Right cardiac atrium (tissue), 5 donors: ENCODE results near the gene MSANTD1. TPM values are rescaled to one million over a fixed set of nuclear protein-coding genes. Genes with fewer than 3 reads are reported as not detected.
A peak's percentile ranks its signal among the peaks of the same experiment; 100 is the strongest.

Experiments used
- ATAC-seq, 2 donors: fragments of 200-7000 bp; cut with Tn5 transposase; one replicate each; pipeline versions ENCODE4 v1.8.0 to v1.9.1; 2020; ENCODE audit warnings: moderate library complexity in 2 of 2, mild to moderate bottlenecking in 1 of 2
- DNase-seq, 3 donors: peaks; one replicate each; pipeline ENCODE4 v3.0.0-alpha.2; 2020
- H3K27ac ChIP-seq: one replicate; pipeline ENCODE4 v1.5.1; 2013; ENCODE audit warnings: mild to moderate bottlenecking, low read length, control low read depth, moderate library complexity
- H3K27me3 ChIP-seq: one replicate; pipeline ENCODE4 v1.6.1; 2013; ENCODE audit not compliant: control insufficient read depth, insufficient read depth
- H3K4me1 ChIP-seq: one replicate; pipeline ENCODE4 v1.6.1; 2013; ENCODE audit warnings: low read length; ENCODE audit not compliant: control insufficient read depth, insufficient read depth
- H3K4me3 ChIP-seq: one replicate; pipeline ENCODE4 v1.5.1; 2013; ENCODE audit warnings: low read length, control low read depth
- H3K9me3 ChIP-seq: one replicate; pipeline ENCODE4 v1.6.1; 2013; ENCODE audit warnings: low read length; ENCODE audit not compliant: control insufficient read depth
- WGBS: extraction: QIAGEN DNeasy Blood & Tissue Kit; methylation state at CpG from one replicate; pipeline ENCODE4 v1.1.7; 2013; 5-methylcytosine and 5-hydroxymethylcytosine counted together
- intact Hi-C, 4 donors: fragments of 100-400 bp; cut with DNase I; formaldehyde crosslinking; loops; one replicate each; pipeline versions ENCODE4 v1.11.0 to v1.14.0; 2022 to 2023
- polyA plus RNA-seq: library from polyadenylated mRNA; stranded (reverse); fragments of 200-250 nt; gene quantifications from one replicate; pipeline ENCODE4 v1.2.3, GENCODE V29; 2013
- total RNA-seq, 4 donors: library from RNA; stranded (reverse); fragmentation: NEBNext Ultra II Directional; extraction: Animal tissue kit (Norgen Biotek cat#: 25700); gene quantifications; one replicate each; pipeline ENCODE4 v1.2.1, GENCODE V29; 2021
- donor health status: healthy with polysubstance abuse.
- donor health status: DM: no; HTN: yes; CAD: no.
- donor health status: DM: no; HTN: no; CAD: no.
- donor health status: DM: no; HTN: yes; CAD: no; lungs with severe emphysema.
- donor health status: DM: yes; HTN: yes; CAD: no.

MSANTD1 gene
- total and polyA plus RNA-seq, 5 donors, result 0.20 to 0.40 (median 0.33) TPM

DNA sequence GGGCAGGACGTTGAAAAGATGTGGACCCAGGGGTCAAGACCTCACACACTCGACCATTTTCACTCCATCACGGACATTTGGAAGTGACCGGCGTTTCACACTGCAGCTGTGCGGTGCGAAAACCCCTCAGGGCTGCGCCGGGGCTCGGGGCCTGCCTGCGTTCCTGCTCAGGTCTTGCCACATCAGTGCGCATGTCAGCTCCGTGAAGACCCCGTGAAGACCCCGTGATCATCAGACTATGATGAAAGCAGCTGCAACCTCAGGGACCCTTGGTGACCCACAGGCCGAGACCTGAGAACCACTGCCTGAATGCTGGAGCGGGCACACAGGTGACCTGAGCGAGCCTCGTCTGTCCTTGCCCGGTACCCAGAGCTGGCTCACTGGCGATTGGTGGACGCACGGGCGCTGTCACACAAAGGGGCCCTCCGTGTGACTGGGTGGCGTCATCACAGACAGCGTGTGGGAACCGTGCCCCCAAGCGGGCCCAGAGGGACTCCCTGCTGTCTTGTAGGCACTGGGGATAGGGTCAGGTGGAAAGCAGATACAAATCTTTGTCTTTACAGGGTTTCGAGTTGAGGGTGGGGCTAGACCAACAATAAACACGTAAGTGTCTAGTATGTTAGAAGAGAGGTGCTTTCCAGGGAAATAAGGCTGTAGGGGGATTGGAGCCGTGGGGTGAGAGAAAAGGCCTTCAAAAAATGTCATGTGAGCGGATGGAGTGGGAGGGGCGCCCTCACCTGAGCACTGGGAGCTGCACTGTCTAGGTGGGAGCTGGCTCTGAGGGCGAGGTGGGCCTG lies 12.7 kb downstream of the MSANTD1 start:
- no peak overlapping the region for H3K27ac ChIP-seq
- no peaks in the 10 kb centered on the region for H3K27me3 ChIP-seq
- no peak overlapping the region for H3K4me3 ChIP-seq
- 90% methylated on average over 35 of the region's 35 CpGs for WGBS
- intact Hi-C loops, result no loop called here
- DNase-seq (peak in 1 of 3 donors; percentile 27), ATAC-seq (no peak)
- no peaks in the 10 kb centered on the region for H3K9me3 ChIP-seq
- H3K4me1 ChIP-seq, result no peaks in the 10 kb centered on the region

DNA sequence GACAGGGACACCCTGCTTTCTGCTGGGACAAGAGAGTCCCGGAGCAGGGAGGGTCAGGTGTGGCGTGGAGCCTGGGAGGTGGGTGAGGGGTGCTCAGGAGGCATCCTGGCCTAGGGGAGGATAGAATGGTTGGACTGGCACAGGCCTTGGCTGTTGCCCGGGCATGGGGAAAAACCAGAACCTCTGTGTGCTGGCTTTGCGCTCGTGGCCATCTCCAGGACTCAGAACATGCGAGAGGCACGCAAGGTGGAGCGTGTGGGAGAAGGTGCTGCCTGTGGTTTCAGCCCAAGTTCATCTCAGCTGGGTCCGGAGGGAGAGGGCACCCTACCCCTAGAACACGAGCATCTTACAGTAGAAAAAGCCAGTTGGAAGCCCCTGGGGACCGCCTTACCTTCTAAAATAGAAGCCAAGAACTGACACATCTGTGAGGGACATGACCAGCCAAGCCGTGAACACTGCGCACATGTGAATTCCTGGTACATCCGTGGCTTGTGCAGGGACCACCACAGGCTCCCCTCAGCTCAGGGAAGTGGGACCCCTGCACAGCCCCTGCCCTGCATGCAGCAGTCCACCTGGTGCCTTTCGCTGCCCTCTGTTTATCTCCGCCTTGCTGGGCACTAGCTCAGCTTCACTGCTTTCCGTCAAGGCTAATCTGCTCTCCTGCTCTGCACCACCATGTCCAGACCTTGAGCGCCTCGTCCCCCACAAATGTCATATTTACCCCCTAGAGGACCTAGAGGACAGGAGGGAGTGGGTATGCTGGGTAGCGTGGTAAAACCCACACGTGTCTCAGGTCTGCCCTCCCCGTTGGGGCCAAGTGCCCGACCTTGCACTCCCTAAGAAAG lies 13.5 kb downstream of the MSANTD1 start:
- Histone ChIP-seq H3K4me1 (no peaks in the 10 kb centered on the region), H3K27ac (no peak overlapping the region), H3K4me3 (no peak overlapping the region), H3K27me3 (no peaks in the 10 kb centered on the region), H3K9me3 (no peaks in the 10 kb centered on the region)
- ATAC-seq (peak in 1 of 2 donors; percentile 14), DNase-seq (peak in 1 of 3 donors; percentile 27)
- intact Hi-C loops, result no loop called here
- 89% methylated on average over 23 of the region's 23 CpGs for WGBS

DNA sequence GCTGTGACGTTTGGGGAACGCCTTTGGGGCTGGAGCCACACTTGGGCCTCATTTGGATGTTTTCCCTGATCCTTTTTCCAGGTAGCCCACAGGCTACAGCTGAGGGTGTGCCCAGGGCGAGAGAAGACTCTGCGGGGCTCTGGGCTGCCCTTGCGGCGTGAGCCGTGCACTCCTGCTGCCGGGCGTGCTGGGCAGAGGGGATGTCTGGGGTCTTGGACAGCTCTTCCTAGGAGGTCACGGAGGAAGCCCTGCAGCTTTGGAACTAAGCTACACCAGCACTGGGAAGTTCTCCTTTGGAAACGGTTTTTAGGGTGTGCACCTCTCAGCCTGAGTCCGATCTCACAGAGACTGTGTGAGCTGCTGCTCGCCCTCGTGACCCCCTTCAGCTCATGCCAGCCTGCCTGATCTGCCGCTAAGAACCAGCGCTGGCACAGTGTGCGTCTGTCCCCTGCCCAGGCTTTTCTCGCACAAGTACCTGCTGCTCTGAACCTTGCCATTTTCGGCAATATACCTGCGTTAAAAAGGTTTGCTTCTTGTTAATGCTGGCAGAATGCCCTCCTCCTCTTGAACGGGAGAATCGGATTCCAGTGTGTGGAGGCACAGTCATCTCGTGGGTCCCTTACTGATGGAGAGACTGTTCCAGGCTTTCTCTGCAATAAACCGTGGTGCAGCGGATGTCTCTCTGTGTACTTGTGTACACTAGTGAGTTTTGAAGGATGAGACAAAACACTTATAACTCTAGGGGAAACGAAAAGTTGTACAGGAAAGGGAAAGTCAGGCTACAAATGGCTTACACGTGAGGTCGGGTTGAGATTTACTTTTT lies 14.3 kb downstream of the MSANTD1 start:
- peak in 1 of 2 donors; percentile 30 for ATAC-seq
- H3K27ac ChIP-seq, result no peak overlapping the region
- 81% methylated on average over 28 of the region's 28 CpGs for WGBS

DNA sequence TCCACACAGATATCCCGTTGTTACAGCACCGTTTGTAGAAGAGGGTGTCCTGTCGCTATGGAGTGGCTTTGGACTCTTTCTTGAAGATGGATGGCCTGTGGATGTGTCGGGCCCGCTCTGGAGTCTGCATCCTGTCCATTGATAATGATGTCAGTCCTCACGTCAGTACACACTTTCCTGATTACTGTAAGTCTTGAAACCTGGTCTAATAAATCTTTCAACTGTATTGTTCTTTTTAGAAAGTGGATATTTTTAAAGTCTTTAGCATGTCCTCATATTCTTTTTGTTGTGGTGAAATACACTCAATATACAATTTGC lies 14.9 kb downstream of the MSANTD1 start:
- H3K4me3 ChIP-seq, result no peak overlapping the region
- no peak overlapping the region for H3K27ac ChIP-seq
- DNase-seq (no peak), ATAC-seq (no peak)
- 57% methylated on average over 6 of the region's 6 CpGs for WGBS
- H3K9me3 ChIP-seq, result no peaks in the 10 kb centered on the region
- H3K27me3 ChIP-seq, result no peaks in the 10 kb centered on the region
- no peaks in the 10 kb centered on the region for H3K4me1 ChIP-seq
- intact Hi-C loops, result no loop called here

More for the DNA sequence above, 14.3 kb downstream of the MSANTD1 start:
- Histone ChIP-seq H3K4me1 (no peaks in the 10 kb centered on the region), H3K27me3 (no peaks in the 10 kb centered on the region), H3K9me3 (no peaks in the 10 kb centered on the region), H3K4me3 (no peak overlapping the region)
- no peak for DNase-seq
- intact Hi-C loops, result no loop called here

DNA sequence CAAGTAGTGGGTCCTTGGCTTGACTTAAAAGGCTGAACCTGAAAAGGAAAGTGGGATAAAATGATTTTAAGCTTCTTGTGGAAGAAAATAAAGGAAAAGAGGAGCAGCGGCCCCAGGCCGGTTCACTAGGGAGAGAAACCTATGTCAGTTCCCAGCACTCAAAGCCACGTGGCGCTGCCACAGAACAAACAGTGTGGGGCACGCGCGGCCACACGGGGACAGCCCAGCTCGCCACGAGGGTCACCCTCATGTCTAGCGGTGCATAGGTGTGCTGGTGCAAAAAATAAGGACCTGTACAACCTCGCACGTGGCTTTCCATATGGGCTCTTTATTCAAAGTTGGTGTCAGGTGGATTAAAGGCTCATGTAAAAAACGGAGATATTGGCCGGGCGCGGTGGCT lies 17.1 kb downstream of the MSANTD1 start:
- no peak for ATAC-seq
- Histone ChIP-seq H3K4me1 (no peaks in the 10 kb centered on the region), H3K27ac (no peak overlapping the region), H3K9me3 (no peaks in the 10 kb centered on the region), H3K27me3 (no peaks in the 10 kb centered on the region), H3K4me3 (no peak overlapping the region)
- DNase-seq, result no peak
- intact Hi-C loops, result no loop called here
- WGBS, result 96% methylated on average over 17 of the region's 17 CpGs

DNA sequence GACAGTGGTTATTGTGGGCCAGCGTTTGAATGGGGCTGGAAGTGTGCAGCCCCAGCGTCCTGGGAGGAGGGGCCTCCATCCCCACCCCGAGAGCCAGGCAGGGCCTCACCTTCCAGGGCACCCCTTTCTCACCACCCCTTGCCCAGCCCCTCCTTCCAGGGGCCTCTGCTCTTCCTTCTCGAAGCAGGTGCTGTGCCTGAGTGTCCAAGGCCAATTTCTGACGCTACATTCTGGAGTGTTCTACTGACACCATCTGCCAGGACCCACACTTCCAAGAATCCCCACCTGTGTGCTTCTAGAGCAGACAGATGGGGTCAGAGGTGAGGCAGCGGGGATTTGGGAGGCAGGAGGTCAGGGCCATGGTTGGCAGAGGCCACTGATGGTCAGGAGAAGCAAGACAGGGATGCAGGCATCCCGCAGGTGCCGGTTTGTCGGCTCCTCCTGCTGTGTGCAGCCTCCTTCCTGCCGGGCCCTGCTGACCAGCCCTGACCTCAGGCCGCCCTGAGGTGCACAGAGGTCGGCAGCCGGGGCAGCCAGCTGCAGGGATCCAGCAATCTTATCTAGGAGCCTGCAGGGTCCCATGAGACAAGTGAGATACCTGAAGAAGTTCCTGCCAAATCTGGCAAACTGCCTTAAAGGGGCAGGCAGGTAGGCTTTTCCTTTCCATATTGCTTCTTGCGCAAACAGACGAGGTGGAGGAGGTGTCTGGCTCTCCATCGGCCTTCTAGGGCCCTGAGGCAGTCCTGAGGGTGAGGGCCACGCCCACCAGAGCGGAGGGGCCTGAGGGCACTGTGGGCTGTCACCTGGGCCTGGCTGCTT lies 18.8 kb downstream of the MSANTD1 start:
- 73% methylated on average over 18 of the region's 18 CpGs for WGBS
- H3K9me3 ChIP-seq, result no peaks in the 10 kb centered on the region
- no peaks in the 10 kb centered on the region for H3K27me3 ChIP-seq
- no peaks in the 10 kb centered on the region for H3K4me1 ChIP-seq
- no peak overlapping the region for H3K27ac ChIP-seq
- DNase-seq (peak in 1 of 3 donors; percentile 38), ATAC-seq (no peak)
- intact Hi-C loops, result no loop called here
- no peak overlapping the region for H3K4me3 ChIP-seq

DNA sequence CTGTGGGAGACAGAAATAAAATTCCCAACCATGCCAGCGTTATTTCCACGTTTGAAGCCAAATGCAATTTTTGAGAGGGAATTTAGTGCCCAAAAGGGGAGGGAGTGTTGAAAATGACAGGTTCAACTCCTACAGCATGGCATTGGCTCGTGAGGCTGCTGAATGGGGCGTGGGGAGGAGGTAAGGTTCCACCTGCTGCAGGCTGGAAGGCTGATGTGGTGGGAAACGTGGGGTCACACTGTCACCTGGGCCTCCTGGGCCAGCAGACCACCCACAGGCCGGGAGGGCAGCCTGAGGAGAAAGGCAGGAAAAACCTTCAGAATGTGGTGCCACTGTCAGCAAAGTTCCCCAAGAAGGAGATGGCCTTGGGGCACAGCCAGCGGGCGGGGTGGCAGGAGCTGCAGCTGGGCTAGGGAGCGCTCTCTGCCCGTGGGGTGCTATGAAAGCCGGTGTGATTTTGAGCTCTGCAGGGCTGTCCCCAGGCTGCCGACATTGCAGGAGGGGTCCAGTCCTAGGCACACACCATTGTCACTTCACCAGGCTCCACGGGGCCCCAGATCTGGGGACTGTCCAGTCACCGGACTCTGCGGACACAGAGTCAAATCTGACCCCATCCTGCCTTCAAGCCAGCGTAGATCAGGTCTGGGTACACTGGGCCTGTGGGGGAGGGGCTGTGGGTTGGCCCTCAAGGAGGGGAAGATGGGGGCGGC lies 19.6 kb downstream of the MSANTD1 start:
- ATAC-seq (no peak), DNase-seq (peak in 1 of 3 donors; percentile 41)
- Histone ChIP-seq H3K4me3 (no peak overlapping the region), H3K27me3 (no peaks in the 10 kb centered on the region), H3K4me1 (no peaks in the 10 kb centered on the region), H3K27ac (no peak overlapping the region), H3K9me3 (no peaks in the 10 kb centered on the region)
- WGBS, result 89% methylated on average over 17 of the region's 17 CpGs
- intact Hi-C loops, result no loop called here

DNA sequence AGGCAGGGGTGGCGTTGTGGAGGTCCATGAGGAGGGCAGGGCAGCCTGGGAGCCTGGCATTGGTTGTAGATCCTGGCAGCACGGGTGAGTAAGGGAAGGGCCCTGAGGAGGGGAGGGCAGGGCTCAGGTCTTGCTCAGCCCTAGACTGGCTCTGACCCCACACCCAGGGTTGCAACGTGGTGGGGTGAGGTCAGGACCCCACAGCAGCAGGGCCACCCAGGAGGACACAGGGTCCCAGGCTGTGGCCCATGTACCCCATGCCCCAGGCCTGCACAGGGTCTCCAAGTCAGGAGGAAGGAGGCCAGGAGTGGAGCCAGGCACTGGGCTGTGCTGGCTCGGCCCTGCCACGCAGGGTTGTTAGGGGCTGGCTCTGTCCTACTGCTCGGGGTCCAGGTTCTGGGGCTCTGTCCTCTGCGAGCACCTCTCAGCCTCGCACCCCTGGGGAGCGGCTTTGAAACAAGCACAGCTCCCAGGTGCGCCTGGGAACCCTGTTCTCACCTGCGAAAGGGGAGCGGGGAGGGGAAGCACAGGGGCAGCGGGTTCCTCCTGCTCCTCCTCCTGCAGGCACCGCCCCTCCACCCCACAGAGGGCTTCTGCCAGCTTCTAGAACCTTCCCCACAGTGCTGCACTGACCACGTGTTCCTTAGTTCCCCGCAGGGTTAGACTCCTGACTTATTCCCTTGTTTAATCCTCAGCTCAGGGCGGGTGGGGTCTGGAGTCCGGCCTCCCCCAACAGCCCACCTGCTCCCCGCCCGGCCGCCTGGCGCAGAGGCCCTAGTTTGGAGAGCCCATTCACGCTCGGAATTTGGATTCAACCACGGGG lies 20.4 kb downstream of the MSANTD1 start:
- peak; percentile 36 to 40 for ATAC-seq
- no peak overlapping the region for H3K27ac ChIP-seq
- H3K4me3 ChIP-seq, result no peak overlapping the region
- no peaks in the 10 kb centered on the region for H3K4me1 ChIP-seq
- peak in 1 of 3 donors; percentile 45 for DNase-seq
- WGBS, result 80% methylated on average over 25 of the region's 25 CpGs
- intact Hi-C loops, result no loop called here
- no peaks in the 10 kb centered on the region for H3K27me3 ChIP-seq
- no peaks in the 10 kb centered on the region for H3K9me3 ChIP-seq

DNA sequence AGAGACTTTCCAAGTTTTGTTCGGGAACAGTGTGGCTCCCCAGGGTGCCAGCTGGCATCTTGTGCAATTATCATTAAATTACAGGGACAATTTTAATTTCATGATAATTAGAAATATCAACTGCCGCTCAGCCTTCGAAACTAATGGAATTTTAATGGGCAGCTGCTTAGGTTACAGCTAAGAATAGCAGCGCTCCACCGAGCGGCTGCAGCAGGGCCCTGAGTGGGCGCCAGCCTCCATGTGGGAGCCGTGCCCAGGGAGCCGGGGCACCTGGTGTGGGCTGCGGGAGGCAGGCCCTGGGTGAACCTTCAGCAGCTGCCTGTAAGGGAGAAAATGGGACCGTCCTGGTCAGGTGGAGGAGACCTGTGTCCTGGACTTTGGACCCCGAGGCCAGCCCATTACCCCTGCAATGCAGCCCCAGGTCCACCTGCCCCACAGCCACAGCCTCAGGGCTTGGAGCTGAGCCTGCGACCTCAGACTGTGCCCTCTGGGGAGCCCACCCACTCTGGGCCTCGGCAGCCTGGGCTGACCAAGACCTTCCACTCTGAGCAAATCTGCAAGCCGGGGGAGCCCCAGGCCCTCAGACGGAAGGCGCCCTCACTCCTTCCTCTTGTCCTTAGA lies 21.1 kb downstream of the MSANTD1 start:
- Histone ChIP-seq H3K4me3 (no peak overlapping the region), H3K27me3 (no peaks in the 10 kb centered on the region), H3K9me3 (no peaks in the 10 kb centered on the region), H3K4me1 (no peaks in the 10 kb centered on the region), H3K27ac (no peak overlapping the region)
- peak; percentile 83 to 85 for ATAC-seq
- DNase-seq, result peak in 2 of 3 donors; percentile 75 to 83
- intact Hi-C loops, result no loop called here
- 67% methylated on average over 17 of the region's 17 CpGs for WGBS
